HG03575 (cell line): ENCODE data around the gene WDR86.

Experiments
- ATAC-seq: cut with Tn5 transposase; IDR thresholded peaks from one replicate; pipeline ENCODE4 v1.9.1; 2021; ENCODE audit not compliant: unreplicated experiment, insufficient number of reproducible peaks, low FRiP score; ENCODE audit errors: extremely low read depth

Gene WDR86

GRCh38 chr7:151341357-151342101 lies 68.3 kb downstream of the WDR86 start, which contains the start of gene NUB1:
Gene NUB1 (plus strand): TSS chr7:151341812. CDS start chr7:151345350, 3,538 bp downstream.
- no peak for ATAC-seq

- ATAC-seq, result no peak
These were observed 69.0 kb downstream of the WDR86 start for GRCh38 chr7:151340794-151341356.

- no peak for ATAC-seq
These were observed 70.0 kb downstream of the WDR86 start for GRCh38 chr7:151339651-151340382.

- ATAC-seq, result no peak
These were observed 71.0 kb downstream of the WDR86 start for GRCh38 chr7:151338809-151339208.

- no peak for ATAC-seq
These were observed 72.5 kb downstream of the WDR86 start for GRCh38 chr7:151337346-151337745.

- no peak for ATAC-seq
These were observed 73.7 kb downstream of the WDR86 start for GRCh38 chr7:151336027-151336708.

GRCh38 chr7:151334628-151335027 lies 75.2 kb downstream of the WDR86 start:
- no peak for ATAC-seq
